Measurements from ENCODE around the gene CCDC167.
"Not testable (repeated sequence)": the region's sequence is repeated elsewhere in the genome, so short reads cannot be mapped to it uniquely, and the experiment has no call there.

CCDC167 gene

GRCh38 chr6:37459981-37460800 lies 39.5 kb downstream of the CCDC167 start:
- DNase-seq, result peak; percentile 27

DNA sequence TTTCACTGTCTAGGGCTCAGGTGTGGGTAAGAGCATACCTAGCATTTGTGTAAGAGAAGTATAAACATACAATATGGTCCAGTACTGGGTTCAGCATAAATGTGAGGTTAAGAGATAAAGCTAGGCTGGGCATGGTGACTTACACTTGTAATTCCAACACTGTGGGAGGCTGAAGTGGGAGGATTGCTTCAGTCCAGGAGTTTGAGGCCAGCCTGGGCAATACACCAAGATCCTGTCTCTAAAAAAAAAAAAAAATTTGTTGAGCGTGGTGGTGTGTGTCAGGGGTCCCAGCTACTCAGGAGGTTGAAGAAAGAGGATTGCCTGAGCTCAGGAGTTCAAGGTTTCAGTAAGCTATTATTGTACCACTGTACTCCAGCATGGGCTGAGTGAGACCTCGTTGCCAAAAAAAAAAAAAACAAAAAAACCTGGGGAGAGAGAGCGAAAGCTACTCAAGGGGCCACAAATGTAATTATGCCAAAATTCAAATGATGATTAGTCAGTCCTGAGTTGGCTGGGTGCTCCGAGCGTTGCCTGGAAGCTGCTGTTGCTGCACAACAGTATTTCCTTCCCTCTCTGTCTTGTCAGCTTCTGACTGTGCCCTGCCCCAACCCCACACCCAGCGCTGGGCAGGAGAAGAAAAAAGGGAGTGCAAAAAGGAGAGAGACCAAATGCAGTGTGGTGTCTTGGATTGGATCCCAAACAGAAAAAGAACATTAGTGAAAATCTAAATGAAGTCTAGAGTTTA lies 42.7 kb downstream of the CCDC167 start:
- DNase-seq, result no peak

DNA sequence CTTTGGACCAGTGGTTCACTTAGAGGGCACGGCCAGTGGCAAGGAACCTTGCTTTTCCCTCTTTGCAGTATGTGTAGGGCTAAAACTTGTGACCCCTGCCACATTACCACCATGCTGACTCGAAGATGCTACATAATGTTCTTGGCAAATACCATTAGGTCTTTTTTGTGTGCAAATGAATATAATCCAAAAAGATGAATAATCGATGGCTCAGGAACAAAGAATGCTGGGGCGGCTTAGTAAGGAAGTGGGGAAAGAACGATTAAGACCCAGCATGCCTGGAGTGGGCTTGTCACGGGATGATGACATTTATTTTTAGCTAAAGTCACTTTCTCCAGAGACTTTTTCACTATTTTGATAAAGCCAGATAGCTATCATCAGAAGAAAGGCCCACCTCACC lies 43.6 kb downstream of the CCDC167 start:
- DNase-seq, result no peak

DNA sequence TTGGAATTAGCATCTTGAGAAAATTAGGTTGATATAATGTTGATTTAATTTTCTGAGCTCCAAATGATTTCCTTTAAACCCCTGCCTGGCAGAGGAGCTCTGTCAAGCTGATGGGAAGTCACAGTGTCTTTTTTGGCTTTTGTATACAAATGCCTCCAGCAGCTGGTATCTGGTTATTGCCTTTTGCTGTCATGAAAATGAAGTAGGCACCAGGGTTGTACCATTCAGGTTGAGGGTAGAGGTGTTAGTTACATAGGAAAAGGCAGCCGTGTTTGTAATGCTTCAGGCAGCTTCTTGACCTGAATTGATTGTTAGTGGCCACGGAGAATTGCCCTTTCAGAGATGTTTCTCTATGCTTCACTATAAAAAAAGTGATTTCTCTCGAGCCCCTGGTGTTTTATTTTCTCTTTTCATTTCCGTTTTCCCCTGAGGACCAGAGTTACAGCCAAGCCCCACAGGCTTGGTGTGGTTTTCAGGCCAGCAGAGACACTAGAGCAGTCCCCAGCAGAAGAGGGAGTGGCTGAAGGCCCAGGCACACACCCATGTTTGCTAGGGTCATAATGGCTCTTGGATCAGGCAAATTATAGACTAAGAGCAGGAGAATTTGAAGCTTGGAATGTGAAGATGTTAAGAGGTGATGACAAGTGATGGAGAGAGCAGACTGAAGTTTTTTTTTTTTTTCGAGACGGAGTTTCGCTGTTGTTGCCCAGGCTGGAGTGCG lies 45.1 kb downstream of the CCDC167 start:
- DNase-seq, result no peak

DNA sequence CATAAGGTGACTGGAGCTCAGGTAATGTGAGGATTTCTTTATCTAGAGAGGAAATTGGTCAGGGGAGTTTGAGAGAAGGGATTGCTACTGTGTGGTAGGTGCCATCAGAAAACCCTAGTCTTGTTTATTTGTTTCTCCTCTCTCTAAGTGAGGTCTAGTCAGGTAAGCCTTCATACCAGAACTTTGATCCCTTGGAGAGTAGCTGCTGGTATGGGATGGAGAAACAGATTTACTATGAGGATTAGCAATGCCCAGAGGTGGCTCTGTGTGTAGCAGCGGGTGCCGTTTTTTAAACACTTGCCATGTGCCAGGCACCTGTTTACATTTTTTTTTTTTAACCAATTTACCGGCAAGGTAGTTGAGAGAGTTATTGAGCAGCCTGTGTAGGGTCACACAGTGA lies 47.2 kb downstream of the CCDC167 start:
- no peak for DNase-seq

DNA sequence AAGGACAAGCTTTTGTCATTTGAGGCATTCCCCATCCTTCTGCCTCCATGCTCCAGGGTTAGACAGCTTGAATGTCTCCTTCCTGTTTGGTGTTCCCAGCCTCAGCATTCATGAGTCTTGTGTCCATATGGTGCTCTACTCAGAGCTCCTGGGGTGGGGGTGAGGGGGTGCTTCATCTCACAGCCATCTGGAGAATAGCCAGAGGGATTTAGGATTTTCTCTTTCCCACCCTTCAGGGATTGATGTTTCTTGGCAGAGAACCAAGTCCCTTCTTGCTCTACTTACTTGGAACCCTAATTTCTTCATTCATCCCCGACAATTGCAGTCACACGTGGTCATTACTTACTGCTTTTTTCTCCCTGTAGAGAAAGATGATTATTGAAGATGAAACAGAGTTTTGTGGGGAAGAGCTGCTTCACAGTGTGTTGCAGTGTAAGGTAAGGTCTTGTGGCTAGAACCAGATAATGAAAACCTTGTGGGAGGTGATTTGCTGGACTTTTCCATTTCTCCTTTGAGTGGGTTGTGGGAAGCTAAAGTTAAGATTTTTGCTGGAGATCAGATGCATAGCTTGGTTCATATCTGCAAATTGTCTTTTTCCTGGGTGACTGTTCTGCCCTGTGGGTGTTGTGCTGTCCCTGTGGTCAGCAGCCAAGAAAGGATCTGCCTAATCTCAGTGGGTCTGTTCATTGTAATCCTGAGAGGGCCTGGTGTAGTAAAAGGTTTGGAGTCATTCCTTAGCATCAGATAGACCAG lies 48.1 kb downstream of the CCDC167 start:
- no peak for DNase-seq

DNA sequence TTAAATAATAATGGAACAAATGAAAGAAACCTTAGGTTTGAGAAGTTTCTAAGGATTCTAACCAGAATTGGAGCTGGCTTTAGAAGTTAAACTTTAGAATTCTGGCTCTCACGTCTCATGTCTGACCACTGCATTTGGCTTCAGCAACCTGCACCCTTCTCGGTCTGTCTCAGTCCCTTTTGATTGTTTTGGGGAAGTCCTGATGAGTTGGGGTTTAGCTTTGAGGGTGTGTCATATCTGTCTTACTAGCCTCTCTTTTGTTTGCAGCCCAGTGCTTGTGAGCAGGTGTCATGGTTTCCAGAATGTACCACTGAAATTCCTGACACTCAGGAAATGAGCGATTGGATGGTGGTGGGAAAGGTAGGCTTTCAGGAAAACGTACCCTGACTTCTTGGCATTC lies 49.7 kb downstream of the CCDC167 start:
- DNase-seq, result no peak

DNA sequence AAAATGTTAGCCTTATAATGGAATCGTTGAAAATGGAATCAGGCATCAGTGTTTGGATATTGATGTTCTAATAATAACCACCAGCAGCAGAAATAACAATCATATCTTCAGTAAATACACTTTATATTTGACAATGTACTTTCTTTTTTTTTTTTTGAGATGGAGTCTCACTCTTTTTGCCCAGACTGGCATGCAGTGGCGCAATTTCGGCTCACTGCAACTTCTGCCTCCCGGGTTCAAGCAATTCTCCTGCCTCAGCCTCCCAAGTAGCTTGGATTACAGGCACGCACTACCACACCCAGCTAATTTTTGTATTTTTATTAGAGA lies 56.5 kb downstream of the CCDC167 start:
- DNase-seq, result not testable (repeated sequence)

DNA sequence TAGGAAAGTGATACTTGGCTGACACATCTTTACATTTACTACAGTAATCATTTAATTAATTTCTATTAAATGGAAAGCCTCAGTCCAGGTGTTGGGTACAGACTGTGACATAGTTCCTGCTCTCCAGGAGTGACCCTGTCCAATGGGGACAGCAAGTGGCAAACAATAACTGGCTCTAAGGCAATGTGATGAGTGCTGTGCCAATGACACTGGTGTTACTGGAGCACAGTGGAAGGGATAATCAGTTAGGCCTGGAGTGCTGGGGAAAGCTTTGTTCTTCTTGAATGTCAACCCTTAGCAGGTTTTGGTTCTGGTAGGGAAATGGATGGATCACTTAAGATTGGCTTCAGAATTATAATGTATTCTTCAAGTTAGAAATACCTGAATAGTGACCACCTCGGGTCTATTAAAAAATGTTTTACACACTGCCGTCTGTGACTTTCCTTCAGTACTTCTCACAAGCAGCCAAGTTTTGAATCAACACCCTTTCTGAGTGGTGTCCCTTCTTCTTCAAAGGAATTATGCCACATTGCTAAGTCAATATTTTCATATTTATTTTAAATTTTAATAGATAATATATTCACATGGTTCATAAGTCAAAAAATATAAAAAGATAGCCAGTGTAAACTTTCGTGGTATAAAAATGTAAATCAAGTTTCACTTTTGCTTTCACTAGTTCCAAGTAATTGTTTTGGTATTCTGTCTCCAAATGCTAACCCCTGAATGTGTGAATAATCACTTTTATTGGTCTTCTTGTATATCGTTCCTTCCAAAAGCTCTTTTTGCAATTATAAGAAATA lies 57.1 kb downstream of the CCDC167 start:
- no peak for DNase-seq

GRCh38 chr6:37441651-37442050 lies 58.0 kb downstream of the CCDC167 start:
- no peak for DNase-seq

GRCh38 chr6:37438930-37439329 lies 60.8 kb downstream of the CCDC167 start:
- no peak for DNase-seq

DNA sequence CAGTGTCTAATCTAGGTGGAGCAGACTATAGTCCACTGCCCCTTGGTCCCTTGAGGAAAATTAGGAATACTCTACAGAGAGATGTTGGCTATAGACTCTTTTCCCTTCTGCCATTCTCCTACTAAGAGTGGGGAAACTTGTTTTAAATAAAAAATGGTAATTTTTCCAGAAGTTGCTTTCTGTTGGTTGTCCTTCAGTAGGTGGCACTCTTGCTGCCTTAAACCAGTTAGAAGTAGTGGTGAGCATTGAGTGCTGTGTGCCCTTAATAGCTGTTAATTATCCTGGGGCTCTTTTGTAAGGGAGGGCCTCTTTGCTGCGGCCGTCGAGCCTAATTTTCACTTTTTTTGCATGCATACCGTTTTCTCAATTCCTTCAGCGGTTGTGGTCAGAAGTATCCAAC lies 63.9 kb downstream of the CCDC167 start:
- DNase-seq, result no peak

DNA sequence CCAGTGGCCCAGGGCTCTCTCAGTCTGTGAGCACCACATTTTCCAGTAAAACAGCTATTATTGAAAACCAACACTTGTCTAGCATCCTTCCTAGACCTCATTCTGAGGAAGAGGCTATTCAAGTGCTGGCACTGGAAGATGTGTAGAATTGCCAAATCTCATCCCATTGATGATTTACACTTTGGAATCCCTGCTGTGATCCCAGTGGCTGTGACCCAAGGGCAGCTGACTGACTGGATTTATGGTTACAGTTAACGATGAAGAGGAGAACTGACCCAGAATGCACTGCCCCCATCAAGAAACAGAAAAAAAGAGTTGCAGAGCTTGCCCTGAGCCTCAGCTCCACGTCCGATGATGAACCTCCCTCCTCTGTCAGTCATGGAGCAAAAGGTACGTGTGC lies 64.3 kb downstream of the CCDC167 start:
- no peak for DNase-seq

DNA sequence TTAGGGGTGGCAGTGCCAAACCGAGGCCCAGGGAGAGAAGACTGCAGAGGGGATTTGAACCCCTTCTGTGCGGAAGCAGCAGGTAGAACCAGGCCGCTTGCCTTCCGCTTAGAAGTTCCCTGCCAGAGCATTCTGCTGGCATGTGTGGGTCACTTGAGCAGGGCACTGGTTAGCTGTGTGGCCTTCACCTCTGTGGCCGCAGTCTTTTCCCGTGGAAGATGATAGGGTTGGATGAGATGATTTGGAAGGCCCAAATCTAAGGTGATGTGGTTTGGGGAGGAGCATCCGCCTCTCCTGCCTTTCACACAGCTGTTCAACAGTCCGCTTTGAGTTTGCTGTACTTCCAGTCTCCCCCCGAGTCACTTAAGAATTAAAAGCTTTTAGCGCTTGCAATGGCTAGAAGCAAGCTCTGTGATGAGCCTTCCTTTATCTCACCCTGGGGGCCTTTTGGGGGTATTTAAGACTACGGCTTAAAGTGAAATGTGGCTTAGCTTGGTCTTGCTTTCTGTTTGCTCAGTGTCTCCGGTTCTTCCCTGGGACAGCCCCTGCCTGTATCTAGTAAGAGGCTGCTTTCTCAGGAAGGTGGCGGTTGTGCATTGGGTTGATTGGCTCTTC lies 65.9 kb downstream of the CCDC167 start:
- peak; percentile 40 for DNase-seq

Measured in NCI-H510A treated with DMSO at 0.1 percent for 48 hours (cell line).